Muscle of back (tissue), 11 donors: ENCODE results near the gene GALNT10. TPM values are rescaled to one million over a fixed set of nuclear protein-coding genes. Genes with fewer than 3 reads are reported as not detected.
"Not testable (repeated sequence)": the region's sequence is repeated elsewhere in the genome, so short reads cannot be mapped to it uniquely, and the experiment has no call there.

Experiments
- DNase-seq, 3 donors: peaks; one replicate each; pipeline versions ENCODE4 v3.0.0 to v3.0.0-alpha.2; 2013
- polyA plus RNA-seq, 10 donors: library from polyadenylated mRNA; unstranded; fragments of 120-200 nt; gene quantifications; one replicate each; pipeline ENCODE4 v1.2.1, GENCODE V29; 2013; ENCODE audit not compliant: insufficient read length in 10 of 10

GALNT10 gene
- polyA plus RNA-seq, 10 donors, result 19.7 to 27.9 (median 23.3) TPM

GRCh38 chr5:154351566-154351965, 161.0 kb downstream of the GALNT10 start:
- no peak for DNase-seq

- no peak for DNase-seq
Measured at GRCh38 chr5:154352960-154353548, 162.5 kb downstream of the GALNT10 start.

DNA sequence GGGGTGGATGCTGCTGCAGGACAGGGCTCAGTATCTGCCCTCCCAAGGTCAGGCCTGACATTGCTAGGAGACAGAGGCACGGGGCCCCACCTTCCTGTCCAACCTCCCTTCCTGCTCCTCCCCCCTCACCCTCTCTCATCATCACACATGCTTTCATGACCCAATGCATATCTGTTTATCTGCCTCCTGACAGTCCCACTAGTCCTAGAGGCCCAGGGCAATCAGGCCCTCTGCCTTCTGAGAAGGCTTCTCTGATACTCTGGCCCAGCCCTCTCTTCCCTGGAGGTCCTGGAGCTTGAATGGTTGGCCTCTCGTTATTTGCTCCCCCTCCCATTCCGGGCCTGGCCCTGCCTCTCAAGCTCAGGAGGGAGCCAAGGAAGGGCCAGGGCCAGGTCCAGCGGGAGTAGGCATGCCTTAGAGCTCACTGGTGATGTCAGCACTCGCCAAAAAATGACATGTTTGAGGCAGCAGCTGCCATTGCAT, 164.6 kb downstream of the GALNT10 start:
- DNase-seq, result peak in 1 of 3 donors; percentile 45

DNA sequence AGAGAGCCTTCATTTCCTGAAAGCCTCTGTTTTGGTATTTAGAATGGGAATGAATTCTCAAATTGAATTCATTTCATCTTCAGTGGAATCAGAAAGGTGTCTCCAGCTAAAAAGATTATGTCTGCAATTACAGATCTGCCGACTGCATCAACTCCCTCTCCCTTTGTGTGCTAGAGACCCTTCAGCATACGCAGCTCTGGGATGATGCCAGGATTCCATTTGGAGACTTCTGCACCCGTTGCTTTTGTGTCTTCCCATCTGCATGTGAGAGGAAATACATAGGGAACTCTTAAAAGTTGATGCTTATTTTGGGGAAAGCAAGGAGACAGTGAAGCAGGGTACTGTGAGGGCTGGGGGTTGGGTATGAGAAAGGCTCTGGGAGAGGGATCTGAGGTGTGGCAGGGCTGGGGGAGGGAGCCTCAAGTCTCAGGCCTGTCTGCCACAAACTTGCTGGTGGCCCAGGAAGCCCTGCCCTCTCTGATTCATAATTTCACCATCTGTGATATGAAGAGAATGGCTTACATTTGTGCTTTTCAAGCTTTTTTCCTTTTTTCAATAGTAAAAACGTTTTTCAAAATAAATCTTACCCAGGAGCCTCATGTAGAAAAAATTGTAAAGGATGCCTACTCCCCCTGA, 165.6 kb downstream of the GALNT10 start:
- DNase-seq, result peak in 1 of 3 donors; percentile 31

GRCh38 chr5:154356958-154357357, 166.4 kb downstream of the GALNT10 start:
- DNase-seq, result no peak

DNA sequence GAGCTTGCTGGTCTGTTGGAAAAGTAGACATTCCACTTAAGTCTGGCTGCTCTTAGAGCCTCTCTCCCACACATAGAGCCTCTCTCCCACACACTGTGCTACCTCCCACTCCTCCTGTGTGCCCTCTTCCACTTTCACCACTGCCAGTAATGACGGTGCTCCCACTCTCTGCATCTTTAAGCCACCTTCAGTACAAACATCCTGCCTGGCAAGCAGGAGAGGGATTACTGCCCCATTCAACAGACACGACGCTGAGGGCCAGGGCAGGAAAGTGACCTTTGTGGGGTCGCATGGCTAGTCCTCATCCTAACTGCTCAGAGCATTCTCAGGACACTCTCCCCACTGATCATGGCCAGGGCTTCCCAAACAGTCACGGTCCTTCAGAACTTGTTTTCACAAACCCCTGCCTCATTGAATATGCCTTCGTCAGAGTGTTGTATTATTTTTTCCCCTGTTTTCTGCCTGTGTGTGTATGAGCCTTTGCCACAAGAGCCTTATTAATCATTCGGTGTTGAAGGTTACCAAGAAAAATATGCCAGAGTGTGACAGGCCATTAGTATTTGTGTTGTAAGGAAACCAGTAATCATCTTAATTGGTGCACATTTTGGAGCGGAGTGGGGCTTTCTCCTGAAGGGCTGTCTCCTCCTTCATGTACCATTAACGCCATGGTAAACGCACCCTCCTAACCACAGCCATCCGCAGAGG, 168.1 kb downstream of the GALNT10 start:
- no peak for DNase-seq

GRCh38 chr5:154359221-154359573, 168.7 kb downstream of the GALNT10 start:
- DNase-seq, result no peak

- not testable (repeated sequence) for DNase-seq
Measured at GRCh38 chr5:154360241-154360640, 169.7 kb downstream of the GALNT10 start.

DNA sequence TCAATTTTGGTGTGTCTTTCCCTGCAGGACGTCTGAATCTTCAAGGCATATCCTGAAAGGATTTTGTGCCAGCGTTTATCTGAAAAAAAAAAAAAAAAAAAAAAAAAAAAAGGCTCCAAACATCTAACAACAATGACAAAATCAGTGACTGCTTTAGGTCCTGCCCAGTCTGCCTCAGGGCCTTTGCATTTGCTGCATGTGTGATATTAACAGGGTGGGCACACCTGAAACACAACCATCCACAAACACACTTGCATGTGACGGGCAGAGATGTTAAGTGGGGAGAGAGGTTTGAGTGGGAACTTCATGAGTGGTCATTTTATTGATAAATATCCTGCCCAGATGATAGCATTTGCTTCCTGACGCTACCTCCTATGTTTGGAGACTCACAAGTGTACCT, 172.9 kb downstream of the GALNT10 start:
- no peak for DNase-seq

DNA sequence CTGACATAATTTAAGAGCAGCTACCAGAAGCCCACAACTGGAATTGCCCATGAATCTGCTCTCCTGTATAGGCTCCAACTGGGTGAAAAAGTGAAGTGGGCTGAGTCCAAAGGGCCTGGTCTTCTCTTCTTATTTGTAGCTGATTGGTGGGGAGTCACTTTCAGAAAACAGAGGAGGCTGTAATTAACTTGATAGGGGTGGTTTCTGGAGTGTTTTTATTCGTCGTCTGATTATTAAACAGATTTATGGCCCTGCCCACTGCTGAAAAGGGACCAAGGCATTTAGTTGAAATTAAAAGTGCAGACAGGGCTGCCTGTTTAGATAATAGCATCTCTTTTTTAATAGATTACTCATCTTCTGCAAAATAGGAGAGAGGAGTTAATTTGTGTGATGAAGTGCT, 174.2 kb downstream of the GALNT10 start:
- no peak for DNase-seq

- DNase-seq, result no peak
Measured at GRCh38 chr5:154365823-154366222, 175.3 kb downstream of the GALNT10 start.

- no peak for DNase-seq
Measured at GRCh38 chr5:154366353-154366752, 175.8 kb downstream of the GALNT10 start.

DNA sequence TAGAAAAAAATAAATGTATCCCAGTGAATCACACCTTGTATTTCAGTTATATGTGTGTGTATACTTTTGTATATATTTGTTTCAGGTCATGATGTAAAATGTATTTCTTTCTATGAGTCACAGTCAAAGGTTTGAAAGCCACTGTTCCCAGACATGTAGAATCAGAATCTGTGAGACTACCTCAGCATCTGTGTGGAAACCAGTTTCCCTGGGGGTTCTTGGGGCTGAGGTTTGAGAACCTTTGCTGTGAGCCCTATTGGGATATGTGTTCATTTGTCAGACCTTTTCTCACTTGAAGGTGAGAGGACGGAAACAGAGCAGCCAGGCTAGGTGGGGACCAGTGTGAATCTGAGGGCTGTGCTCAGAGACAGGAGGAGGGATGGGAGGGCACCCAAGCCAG, 176.6 kb downstream of the GALNT10 start:
- DNase-seq, result no peak

DNA sequence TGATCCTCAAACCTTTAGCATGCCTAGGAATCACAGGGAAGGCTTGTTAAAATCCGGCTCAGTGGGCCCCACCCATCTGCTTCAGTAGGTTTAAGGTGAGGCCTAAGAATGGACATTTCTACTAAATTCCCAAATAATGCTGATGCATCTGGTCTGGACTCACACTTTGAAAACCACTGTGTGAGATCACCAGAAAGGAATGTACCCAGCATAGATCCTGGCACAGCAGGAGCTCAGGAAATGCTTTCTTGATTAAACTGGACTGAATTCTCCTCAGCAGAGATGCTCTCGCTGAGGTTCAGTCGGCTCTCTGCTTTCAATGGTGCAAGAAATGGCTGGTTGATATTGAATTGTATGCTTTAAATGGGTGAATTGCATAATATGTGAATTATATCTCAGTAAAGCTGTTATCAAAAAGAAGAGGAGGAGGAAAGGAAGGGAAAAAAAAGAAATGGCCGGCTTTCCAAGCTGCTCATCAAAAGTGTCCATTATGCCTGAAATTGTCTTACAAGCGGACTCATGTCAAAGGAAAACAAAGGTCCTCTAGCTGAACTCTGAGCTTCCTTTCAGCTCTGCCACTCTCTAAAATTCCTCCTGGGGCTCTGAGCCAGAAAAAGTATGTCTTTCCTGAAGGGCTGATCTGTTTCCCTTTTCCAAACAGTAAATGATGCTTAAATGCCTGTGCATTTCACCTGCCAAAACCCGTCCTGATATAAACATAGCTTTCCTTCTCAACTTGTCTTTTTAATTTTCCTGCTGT, 177.7 kb downstream of the GALNT10 start:
- peak; percentile 63 to 89 (median 78) for DNase-seq

- DNase-seq, result no peak
Measured at GRCh38 chr5:154369682-154370081, 179.1 kb downstream of the GALNT10 start.

DNA sequence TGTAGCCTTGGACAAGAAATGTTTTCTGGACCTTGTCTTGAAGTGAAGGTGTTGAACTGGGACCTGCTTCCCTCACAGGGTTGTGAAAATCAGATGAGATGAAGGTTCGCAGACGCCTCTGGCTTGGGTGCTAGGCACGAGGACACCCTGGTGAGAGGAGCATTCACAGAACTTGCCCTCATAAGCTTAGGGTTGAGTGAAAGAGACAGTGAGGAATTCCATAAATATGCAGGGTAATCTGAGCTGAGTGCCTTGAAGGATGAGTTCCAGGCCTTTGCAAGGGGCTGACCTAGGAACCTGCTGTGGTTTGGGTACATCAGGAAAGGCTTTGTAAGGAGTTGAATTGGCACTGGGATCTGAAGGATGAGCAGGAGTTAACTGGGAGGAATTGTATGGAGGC, 179.6 kb downstream of the GALNT10 start:
- peak in 1 of 3 donors; percentile 30 for DNase-seq

DNA sequence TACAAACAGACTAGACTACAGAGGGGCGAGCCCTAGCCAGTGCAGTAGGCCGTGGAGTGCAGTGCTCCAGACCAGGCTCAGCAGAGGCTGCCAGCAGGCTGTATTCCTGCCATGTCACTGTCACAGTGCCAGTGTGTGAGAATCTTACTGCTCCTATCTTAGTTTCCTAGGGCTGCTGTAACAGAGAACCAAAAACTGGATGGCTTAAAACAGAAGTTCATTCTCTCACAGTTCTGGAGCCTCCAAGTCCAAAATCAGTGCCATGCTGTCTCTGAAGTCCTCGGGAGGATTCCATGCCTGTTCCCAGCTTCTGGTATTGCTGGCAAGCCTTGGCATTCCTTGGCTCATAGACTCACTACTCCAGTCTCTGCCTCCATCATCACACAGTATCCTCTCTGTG, 180.3 kb downstream of the GALNT10 start:
- DNase-seq, result peak in 1 of 3 donors; percentile 33

GRCh38 chr5:154371687-154372086, 181.2 kb downstream of the GALNT10 start:
- DNase-seq, result peak; percentile 31 to 73 (median 60)

DNA sequence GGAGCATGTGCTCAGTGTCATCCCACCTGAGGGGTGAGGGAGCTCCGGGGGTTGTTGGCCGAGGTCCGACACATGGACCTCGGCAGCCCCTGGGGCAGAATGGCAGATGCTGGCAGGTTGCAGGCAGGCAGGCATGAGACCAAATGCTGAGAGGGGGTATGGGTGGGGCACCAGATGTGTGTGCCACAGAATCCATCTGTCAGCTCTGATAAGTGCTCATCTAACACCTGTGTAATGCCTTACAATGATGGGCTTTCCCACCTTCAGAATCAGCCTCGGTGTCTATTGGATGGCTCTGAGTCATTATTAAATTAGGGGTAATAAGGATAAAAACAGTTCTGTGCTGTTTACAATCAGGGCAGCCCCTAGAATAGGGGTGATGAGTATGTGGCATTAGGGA, 182.1 kb downstream of the GALNT10 start:
- no peak for DNase-seq

DNA sequence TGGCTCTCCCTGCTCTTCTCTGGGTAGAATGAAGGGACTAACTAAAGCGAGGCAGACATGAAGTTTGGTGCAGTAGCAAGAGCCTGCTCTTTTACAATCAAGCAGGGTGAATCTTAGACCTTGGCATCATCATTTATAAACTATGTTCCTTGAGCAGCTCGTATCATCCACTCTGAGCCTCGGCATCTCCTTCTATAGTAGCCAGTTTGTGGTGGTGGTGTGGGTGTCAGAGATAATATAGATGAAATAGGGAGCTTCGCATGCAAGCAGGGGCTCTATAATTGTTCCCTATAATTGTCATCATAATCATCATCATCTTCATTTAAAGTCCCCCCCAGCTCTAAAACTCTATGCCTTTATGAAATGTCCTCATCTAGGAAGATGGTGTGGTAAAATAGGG, 182.8 kb downstream of the GALNT10 start:
- no peak for DNase-seq

DNA sequence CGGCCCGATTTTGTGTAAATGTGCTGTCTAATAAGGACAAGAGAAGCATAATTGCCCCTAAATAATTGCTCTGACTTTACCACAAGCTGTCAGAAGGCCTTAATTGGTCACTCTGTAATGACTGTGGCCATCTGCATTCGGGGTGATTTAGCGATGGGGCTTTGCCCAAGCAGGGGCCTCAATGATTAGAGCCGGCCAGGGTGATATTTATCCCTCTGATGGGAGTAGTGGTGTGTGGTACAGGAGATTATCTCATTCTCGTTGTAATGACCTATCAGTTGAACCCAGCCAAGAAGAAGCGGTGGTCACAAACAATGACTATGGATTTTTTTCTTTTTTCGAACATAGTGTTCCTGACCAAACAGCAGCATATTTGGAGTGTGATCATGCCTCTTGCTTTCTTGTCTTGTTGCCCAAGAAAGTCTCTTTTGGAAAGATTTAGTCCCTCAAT, 183.2 kb downstream of the GALNT10 start:
- DNase-seq, result no peak

DNA sequence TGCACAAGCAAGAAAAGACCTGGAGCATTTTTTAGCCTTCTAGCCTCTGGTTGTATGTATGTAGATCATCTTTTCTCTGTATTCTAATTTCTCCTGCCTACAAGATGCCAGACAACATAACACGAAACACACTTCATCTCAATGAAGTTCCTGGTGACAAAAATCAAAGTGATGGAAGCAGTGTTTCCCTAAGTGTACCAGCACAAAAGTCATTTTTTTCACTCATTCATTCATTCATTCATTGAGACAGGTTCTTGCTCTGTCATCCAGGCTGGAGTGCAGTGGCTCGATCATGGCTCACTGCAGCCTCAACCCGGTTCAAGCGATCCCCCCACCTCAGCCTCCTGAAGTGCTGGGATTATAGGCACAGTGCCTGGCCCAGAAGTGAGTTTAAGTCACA, 183.7 kb downstream of the GALNT10 start:
- no peak for DNase-seq
